LNCaP clone FGC (cell line): ENCODE results near the gene CPEB3.

Experiments used
- DNase-seq: peaks from one replicate; pipeline ENCODE4 v3.0.0-alpha.2; 2011; ENCODE audit warnings: low read depth
- H3K4me3 ChIP-seq: 2 replicates; pipeline ENCODE4 v1.5.1; 2011; ENCODE audit warnings: mild to moderate bottlenecking, low read depth, low read length, control low read depth
- CTCF ChIP-seq: IDR thresholded peaks from 2 replicates; pipeline ENCODE4 v1.5.1; 2012; ENCODE audit warnings: mild to moderate bottlenecking; ENCODE audit not compliant: control insufficient read depth, insufficient read depth; ENCODE audit errors: extremely low read depth

The CPEB3 gene

GRCh38 chr10:92309272-92309671 lies 18.4 kb upstream of the CPEB3 start:
- no peak overlapping the region for H3K4me3 ChIP-seq
- no peak for DNase-seq
- no peak for TF ChIP-seq CTCF

- TF ChIP-seq CTCF, result no peak
- DNase-seq, result no peak
- H3K4me3 ChIP-seq, result no peak overlapping the region
Observed at GRCh38 chr10:92305133-92306072, 14.5 kb upstream of the CPEB3 start.

GRCh38 chr10:92304061-92304460 lies 13.2 kb upstream of the CPEB3 start:
- DNase-seq, result no peak
- TF ChIP-seq CTCF, result no peak
- H3K4me3 ChIP-seq, result no peak overlapping the region

- H3K4me3 ChIP-seq, result no peak overlapping the region
- DNase-seq, result no peak
- no peak for TF ChIP-seq CTCF
Observed at GRCh38 chr10:92303096-92303495, 12.2 kb upstream of the CPEB3 start.

- H3K4me3 ChIP-seq, result no peak overlapping the region
- no peak for DNase-seq
- no peak for TF ChIP-seq CTCF
Observed at GRCh38 chr10:92298487-92298886, 7.6 kb upstream of the CPEB3 start.

- DNase-seq, result peak; percentile 40
- peak overlapping the region; percentile 99 for H3K4me3 ChIP-seq
- peak; percentile 40 for TF ChIP-seq CTCF
Observed at GRCh38 chr10:92291921-92292845, 1.3 kb upstream of the CPEB3 start.

GRCh38 chr10:92291616-92291865 lies 663 bp upstream of the CPEB3 start:
- peak overlapping the region; percentile 99 for H3K4me3 ChIP-seq
- TF ChIP-seq CTCF, result no peak
- DNase-seq, result no peak
